Type B pancreatic cell (in vitro differentiated cells): ENCODE data around the gene NCBP3. TPM values are rescaled to one million over a fixed set of nuclear protein-coding genes. Genes with fewer than 3 reads are reported as not detected.
"Not testable (repeated sequence)": the region's sequence is repeated elsewhere in the genome, so short reads cannot be mapped to it uniquely, and the experiment has no call there.

Experiments used
- DNase-seq: peaks from one replicate; pipeline ENCODE4 v3.0.0; 2021; ENCODE audit warnings: mixed read lengths; ENCODE audit not compliant: unreplicated experiment; ENCODE audit errors: extremely low spot score
- H3K27ac Mint-ChIP-seq: 2 replicates; pipeline ENCODE4 v1.8.0; 2021; ENCODE audit warnings: mild to moderate bottlenecking, mixed read lengths
- H3K27me3 Mint-ChIP-seq: 2 replicates; pipeline ENCODE4 v1.8.0; 2021; ENCODE audit warnings: mixed read lengths
- H3K36me3 Mint-ChIP-seq: 2 replicates; pipeline ENCODE4 v1.8.0; 2021; ENCODE audit warnings: mixed read lengths
- H3K4me1 Mint-ChIP-seq: one replicate; pipeline ENCODE4 v1.8.0; 2021; ENCODE audit warnings: mixed read lengths; ENCODE audit not compliant: unreplicated experiment
- H3K4me3 Mint-ChIP-seq: 2 replicates; pipeline ENCODE4 v1.8.0; 2021; ENCODE audit warnings: mild to moderate bottlenecking, mixed read lengths
- H3K9me3 Mint-ChIP-seq: 2 replicates; pipeline ENCODE4 v1.8.0; 2021; ENCODE audit warnings: mixed read lengths
- total RNA-seq: library from RNA; stranded (reverse); gene quantifications from 2 replicates; pipeline ENCODE4 v1.2.1, GENCODE V29; 2021; ENCODE audit warnings: low replicate concordance
- TF ChIP-seq, protein P1 (sequence below): fragments of 200-600 bp; sonication (generic); conservative IDR thresholded peaks from 2 replicates; pipeline ENCODE4 v1.5.0; 2021; ENCODE audit warnings: antibody characterized with exemption, mild to moderate bottlenecking

The NCBP3 gene
- total RNA-seq, 1 donor from 2014 or later, result 58.2 TPM

- TF ChIP-seq, protein P1, sequence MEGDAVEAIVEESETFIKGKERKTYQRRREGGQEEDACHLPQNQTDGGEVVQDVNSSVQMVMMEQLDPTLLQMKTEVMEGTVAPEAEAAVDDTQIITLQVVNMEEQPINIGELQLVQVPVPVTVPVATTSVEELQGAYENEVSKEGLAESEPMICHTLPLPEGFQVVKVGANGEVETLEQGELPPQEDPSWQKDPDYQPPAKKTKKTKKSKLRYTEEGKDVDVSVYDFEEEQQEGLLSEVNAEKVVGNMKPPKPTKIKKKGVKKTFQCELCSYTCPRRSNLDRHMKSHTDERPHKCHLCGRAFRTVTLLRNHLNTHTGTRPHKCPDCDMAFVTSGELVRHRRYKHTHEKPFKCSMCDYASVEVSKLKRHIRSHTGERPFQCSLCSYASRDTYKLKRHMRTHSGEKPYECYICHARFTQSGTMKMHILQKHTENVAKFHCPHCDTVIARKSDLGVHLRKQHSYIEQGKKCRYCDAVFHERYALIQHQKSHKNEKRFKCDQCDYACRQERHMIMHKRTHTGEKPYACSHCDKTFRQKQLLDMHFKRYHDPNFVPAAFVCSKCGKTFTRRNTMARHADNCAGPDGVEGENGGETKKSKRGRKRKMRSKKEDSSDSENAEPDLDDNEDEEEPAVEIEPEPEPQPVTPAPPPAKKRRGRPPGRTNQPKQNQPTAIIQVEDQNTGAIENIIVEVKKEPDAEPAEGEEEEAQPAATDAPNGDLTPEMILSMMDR, result no peak
- Mint-ChIP-seq H3K27ac (no peak overlapping the region), H3K4me1 (no peaks in the 10 kb centered on the region), H3K4me3 (no peak overlapping the region), H3K36me3 (no peaks in the 10 kb centered on the region), H3K9me3 (no peaks in the 10 kb centered on the region), H3K27me3 (no peaks in the 10 kb centered on the region)
- DNase-seq, result no peak
Observed at GRCh38 chr17:3788200-3788599, 57.8 kb downstream of the NCBP3 start.

DNA sequence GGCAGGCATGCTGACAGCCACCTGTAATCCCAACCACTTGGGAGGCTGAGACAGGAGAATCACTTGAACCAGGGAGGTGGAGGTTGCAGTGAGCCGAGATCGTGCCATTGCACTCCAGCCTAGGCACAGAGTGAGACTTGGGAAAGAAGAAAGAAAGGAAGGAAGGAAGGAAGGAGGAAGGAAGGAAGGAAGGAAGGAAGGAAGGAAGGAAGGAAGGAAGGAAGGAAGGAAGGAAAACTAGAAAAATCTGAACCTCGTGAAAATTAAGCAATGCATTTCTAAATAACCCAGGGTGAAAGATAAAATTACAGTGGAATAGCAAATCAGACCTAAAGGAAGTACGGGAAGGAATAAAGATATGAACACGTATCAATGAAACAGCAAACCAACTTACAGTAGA, 60.7 kb downstream of the NCBP3 start:
- H3K4me1 Mint-ChIP-seq, H3K27ac Mint-ChIP-seq, H3K36me3 Mint-ChIP-seq, H3K9me3 Mint-ChIP-seq, H3K4me3 Mint-ChIP-seq, H3K27me3 Mint-ChIP-seq, DNase-seq: not testable (repeated sequence)

- H3K36me3 Mint-ChIP-seq, result no peaks in the 10 kb centered on the region
- no peak overlapping the region for H3K27ac Mint-ChIP-seq
- no peaks in the 10 kb centered on the region for H3K9me3 Mint-ChIP-seq
- H3K27me3 Mint-ChIP-seq, result no peaks in the 10 kb centered on the region
- DNase-seq, result no peak
- TF ChIP-seq, protein P1, result no peak
- H3K4me3 Mint-ChIP-seq, result no peak overlapping the region
- no peaks in the 10 kb centered on the region for H3K4me1 Mint-ChIP-seq
Observed at GRCh38 chr17:3782751-3783150, 63.3 kb downstream of the NCBP3 start.

DNA sequence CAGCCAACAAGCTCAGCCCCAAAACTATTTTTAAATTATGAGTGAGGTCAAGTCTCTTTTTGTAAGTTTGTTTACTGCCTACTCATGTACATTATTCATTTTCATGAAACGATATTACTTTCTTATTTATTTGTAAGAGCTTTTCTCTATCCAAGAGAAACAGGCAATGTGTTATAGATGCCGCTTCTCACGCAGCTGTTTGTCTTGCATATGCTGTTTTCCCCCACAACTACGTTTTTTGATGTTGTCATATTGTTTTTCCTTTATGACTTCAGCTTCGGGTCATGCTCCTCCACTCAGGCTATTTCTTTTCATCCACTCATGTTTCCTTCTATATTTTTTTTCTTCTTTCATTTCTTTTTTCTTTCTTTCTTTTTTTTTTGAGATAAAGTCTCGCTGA, 65.1 kb downstream of the NCBP3 start:
- H3K36me3 Mint-ChIP-seq, result no peaks in the 10 kb centered on the region
- H3K27me3 Mint-ChIP-seq, result no peaks in the 10 kb centered on the region
- H3K27ac Mint-ChIP-seq, result no peak overlapping the region
- DNase-seq, result no peak
- no peaks in the 10 kb centered on the region for H3K9me3 Mint-ChIP-seq
- no peaks in the 10 kb centered on the region for H3K4me1 Mint-ChIP-seq
- H3K4me3 Mint-ChIP-seq, result no peak overlapping the region
- TF ChIP-seq, protein P1, result no peak

GRCh38 chr17:3777366-3778120, 68.5 kb downstream of the NCBP3 start:
- H3K27me3 Mint-ChIP-seq, result no peaks in the 10 kb centered on the region
- no peak overlapping the region for H3K27ac Mint-ChIP-seq
- TF ChIP-seq, protein P1, result no peak
- H3K36me3 Mint-ChIP-seq, result no peaks in the 10 kb centered on the region
- no peaks in the 10 kb centered on the region for H3K4me1 Mint-ChIP-seq
- no peak overlapping the region for H3K4me3 Mint-ChIP-seq
- no peak for DNase-seq
- H3K9me3 Mint-ChIP-seq, result no peaks in the 10 kb centered on the region

DNA sequence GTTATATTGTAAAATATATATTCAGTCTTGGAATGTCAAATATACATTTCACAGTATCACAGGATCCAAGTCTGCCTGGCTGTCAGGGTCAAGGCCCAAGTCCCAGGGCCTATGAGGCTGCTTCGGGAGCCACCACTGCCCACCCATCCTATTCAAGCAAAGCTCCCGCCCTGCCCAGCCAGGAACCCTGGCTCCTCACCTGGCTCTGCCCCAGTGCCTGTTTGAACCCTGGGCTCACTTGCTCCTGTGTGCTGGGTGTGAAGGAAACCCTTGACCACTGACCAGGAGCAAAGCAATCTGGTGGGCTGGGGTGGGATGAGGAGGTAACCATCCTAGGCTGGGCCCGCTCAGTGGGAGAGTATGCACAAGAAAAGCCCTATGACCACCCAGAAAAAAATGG, 72.1 kb downstream of the NCBP3 start:
- peaks cover 11% of the 10 kb centered on the region for H3K4me1 Mint-ChIP-seq
- TF ChIP-seq, protein P1, result no peak
- DNase-seq, result no peak
- no peak overlapping the region for H3K4me3 Mint-ChIP-seq
- H3K27me3 Mint-ChIP-seq, result no peaks in the 10 kb centered on the region
- no peaks in the 10 kb centered on the region for H3K36me3 Mint-ChIP-seq
- H3K9me3 Mint-ChIP-seq, result no peaks in the 10 kb centered on the region
- no peak overlapping the region for H3K27ac Mint-ChIP-seq
